HEK293 (cell line): Measurements from ENCODE around the gene NYAP2.

ENCODE experiments used
- CTCF ChIP-seq: fragments of 450-650 bp; formaldehyde crosslinking; IDR thresholded peaks from 2 replicates; pipeline ENCODE4 v1.5.1; 2016; ENCODE audit warnings: missing biosample characterization, missing genetic modification characterization
- PBX3 ChIP-seq: sonication (generic); formaldehyde crosslinking; IDR thresholded peaks from 2 replicates; pipeline ENCODE4 v1.8.1; 2022; ENCODE audit warnings: mild to moderate bottlenecking, moderate library complexity, missing genetic modification reagents
- PRDM1 ChIP-seq: fragments of 450-650 bp; formaldehyde crosslinking; IDR thresholded peaks from 2 replicates; pipeline ENCODE4; 2016; ENCODE audit warnings: missing biosample characterization, missing genetic modification characterization
- REPIN1 ChIP-seq: fragments of 450-650 bp; formaldehyde crosslinking; IDR thresholded peaks from 2 replicates; pipeline ENCODE4 v1.5.1; 2017; ENCODE audit warnings: missing biosample characterization, missing genetic modification characterization, low read depth
- YY2 ChIP-seq: fragments of 450-650 bp; formaldehyde crosslinking; IDR thresholded peaks from 2 replicates; pipeline ENCODE4 v1.5.1; 2016; ENCODE audit warnings: missing biosample characterization, missing genetic modification characterization
- ZFHX2 ChIP-seq: fragments of 450-650 bp; formaldehyde crosslinking; conservative IDR thresholded peaks from 2 replicates; pipeline ENCODE4 v1.5.1; 2016; ENCODE audit warnings: missing biosample characterization, missing genetic modification characterization
- ZNF26 ChIP-seq: fragments of 450-650 bp; formaldehyde crosslinking; IDR thresholded peaks from 2 replicates; pipeline ENCODE4 v1.5.1; 2016; ENCODE audit warnings: missing biosample characterization, missing genetic modification characterization
- ZNF274 ChIP-seq, 2 experiments: fragments of 200-500 bp in 1 of 2; fragments of 450-650 bp in 1 of 2; sonication (Bioruptor generic) in 1 of 2; formaldehyde crosslinking in 1 of 2; IDR thresholded peaks; 2 replicates each; pipeline versions ENCODE4 v1.5.1 to v1.6.1; 2014 to 2016; ENCODE audit warnings: borderline replicate concordance in 1 of 2, inconsistent platforms in 1 of 2, low read length in 1 of 2, missing biosample characterization in 1 of 2, missing genetic modification characterization in 1 of 2
- ZNF791 ChIP-seq: fragments of 450-650 bp; formaldehyde crosslinking; IDR thresholded peaks from 2 replicates; pipeline ENCODE4 v1.5.1; 2016; ENCODE audit warnings: missing biosample characterization, missing genetic modification characterization

GRCh38 chr2:225462945-225463344, 63.4 kb downstream of the NYAP2 start:
- no peak for TF ChIP-seq ZNF274 (IDR thresholded peaks at IDR 0.05; ENCODE audit: low read length)
- TF ChIP-seq ZNF274 (tag by site-specific recombination; IDR thresholded peaks at IDR 0.05; ENCODE audit: borderline replicate concordance): no peak
- TF ChIP-seq REPIN1 (tag by site-specific recombination): no peak
- no peak for TF ChIP-seq YY2
- no peak for TF ChIP-seq CTCF (tag by site-specific recombination)
- TF ChIP-seq PBX3 (CRISPR knock-in tag): no peak
- TF ChIP-seq ZFHX2 (tag by site-specific recombination): no peak
- TF ChIP-seq PRDM1 (tag by site-specific recombination): no peak
- no peak for TF ChIP-seq ZNF791 (tag by site-specific recombination)
- no peak for TF ChIP-seq ZNF26 (tag by site-specific recombination)
